ENCODE results near the gene ATG5. TPM values are rescaled to one million over a fixed set of nuclear protein-coding genes. Genes with fewer than 3 reads are reported as not detected.

Gene ATG5
- total RNA-seq, 3 donors from 2014 or later (not counting 1 experiment from before 2014, with no cell fraction given), result 27.5 to 39.0 (median 35.4) TPM

DNA sequence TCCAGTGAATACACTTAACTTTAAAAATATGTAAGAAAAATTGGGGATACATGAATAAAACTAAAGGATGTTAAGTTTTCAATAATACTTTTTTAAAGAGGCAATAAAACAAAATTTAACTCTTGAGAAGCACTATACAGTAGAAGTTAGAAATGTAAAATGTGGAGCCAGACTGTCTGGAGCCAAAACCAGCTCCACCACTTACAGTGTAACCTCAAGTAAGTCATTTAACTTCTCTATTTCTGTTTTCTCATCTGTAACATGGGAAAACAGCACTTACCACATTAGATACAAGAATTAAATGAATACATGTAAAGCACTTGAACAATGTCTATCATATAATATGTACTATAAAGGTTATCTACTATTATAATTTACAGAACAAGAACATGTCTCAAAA, 6.7 kb downstream of the ATG5 start:
- peaks cover 14% of the 10 kb centered on the region for H3K36me3 ChIP-seq (ENCODE audit: control insufficient read depth, insufficient read depth, low read length)
- ATAC-seq, result no peak
- H3K4me1 Mint-ChIP-seq, result peaks cover 55 to 59% of the 10 kb centered on the region in 2 donors
- H3K4me3 ChIP-seq (ENCODE audit: low read length), result no peak overlapping the region
- peaks cover 2% of the 10 kb centered on the region for H3K4me1 ChIP-seq (ENCODE audit: control insufficient read depth, insufficient read depth, low read length)
- no peak overlapping the region for H3K27ac Mint-ChIP-seq
- H3K4me3 Mint-ChIP-seq, result no peak overlapping the region
- TF ChIP-seq, protein P1, sequence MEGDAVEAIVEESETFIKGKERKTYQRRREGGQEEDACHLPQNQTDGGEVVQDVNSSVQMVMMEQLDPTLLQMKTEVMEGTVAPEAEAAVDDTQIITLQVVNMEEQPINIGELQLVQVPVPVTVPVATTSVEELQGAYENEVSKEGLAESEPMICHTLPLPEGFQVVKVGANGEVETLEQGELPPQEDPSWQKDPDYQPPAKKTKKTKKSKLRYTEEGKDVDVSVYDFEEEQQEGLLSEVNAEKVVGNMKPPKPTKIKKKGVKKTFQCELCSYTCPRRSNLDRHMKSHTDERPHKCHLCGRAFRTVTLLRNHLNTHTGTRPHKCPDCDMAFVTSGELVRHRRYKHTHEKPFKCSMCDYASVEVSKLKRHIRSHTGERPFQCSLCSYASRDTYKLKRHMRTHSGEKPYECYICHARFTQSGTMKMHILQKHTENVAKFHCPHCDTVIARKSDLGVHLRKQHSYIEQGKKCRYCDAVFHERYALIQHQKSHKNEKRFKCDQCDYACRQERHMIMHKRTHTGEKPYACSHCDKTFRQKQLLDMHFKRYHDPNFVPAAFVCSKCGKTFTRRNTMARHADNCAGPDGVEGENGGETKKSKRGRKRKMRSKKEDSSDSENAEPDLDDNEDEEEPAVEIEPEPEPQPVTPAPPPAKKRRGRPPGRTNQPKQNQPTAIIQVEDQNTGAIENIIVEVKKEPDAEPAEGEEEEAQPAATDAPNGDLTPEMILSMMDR (IDR thresholded peaks at IDR 0.05), result no peak
- H3K9me3 Mint-ChIP-seq, result no peaks in the 10 kb centered on the region
- no peaks in the 10 kb centered on the region for H3K9me3 ChIP-seq (ENCODE audit: control insufficient read depth, insufficient read depth, low read length)
- no peak for DNase-seq
- H3K27me3 ChIP-seq (ENCODE audit: control insufficient read depth, insufficient read depth, low read length), result no peaks in the 10 kb centered on the region
- intact Hi-C loops (cut with micrococcal nuclease), result no loop called here
- no peaks in the 10 kb centered on the region for H3K36me3 Mint-ChIP-seq
- H3K27ac ChIP-seq (ENCODE audit: low read length), result no peak overlapping the region
- H3K27me3 Mint-ChIP-seq (ENCODE audit: low read depth in 2 of 2), result no peaks in the 10 kb centered on the region

DNA sequence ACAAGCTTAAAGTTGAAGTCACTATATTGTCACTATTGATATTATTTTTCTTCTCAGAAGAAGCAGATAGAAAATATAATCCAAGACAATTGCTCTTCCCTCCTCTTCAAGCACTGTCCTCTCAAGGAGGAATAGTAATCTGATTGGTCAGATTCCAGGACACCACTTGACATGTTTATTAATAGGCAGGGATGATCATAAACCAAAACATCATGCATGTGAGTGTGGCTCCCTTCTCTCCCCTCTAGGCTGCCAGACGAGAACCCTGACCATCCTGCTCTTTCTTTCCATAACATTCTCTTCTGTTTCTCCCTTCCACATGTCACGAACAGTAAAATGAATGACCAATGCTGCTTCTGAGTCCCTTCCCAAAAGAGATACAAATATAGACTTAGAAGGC, 7.5 kb downstream of the ATG5 start:
- Histone ChIP-seq H3K4me3 (ENCODE audit: low read length) (no peak overlapping the region), H3K4me1 (ENCODE audit: control insufficient read depth, insufficient read depth, low read length) (peaks cover 2% of the 10 kb centered on the region), H3K9me3 (ENCODE audit: control insufficient read depth, insufficient read depth, low read length) (no peaks in the 10 kb centered on the region), H3K27ac (ENCODE audit: low read length) (no peak overlapping the region), H3K27me3 (ENCODE audit: control insufficient read depth, insufficient read depth, low read length) (no peaks in the 10 kb centered on the region), H3K36me3 (ENCODE audit: control insufficient read depth, insufficient read depth, low read length) (peaks cover 16% of the 10 kb centered on the region)
- DNase-seq (no peak), ATAC-seq (no peak)
- H3K4me3 Mint-ChIP-seq, result no peak overlapping the region
- no peaks in the 10 kb centered on the region for H3K27me3 Mint-ChIP-seq (ENCODE audit: low read depth in 2 of 2)
- H3K27ac Mint-ChIP-seq, result no peak overlapping the region
- TF ChIP-seq, protein P1 (IDR thresholded peaks at IDR 0.05), result no peak
- H3K36me3 Mint-ChIP-seq, result no peaks in the 10 kb centered on the region
- intact Hi-C loops (cut with micrococcal nuclease), result no loop called here
- H3K9me3 Mint-ChIP-seq, result no peaks in the 10 kb centered on the region
- WGBS (ENCODE audit: insufficient coverage), result 91% methylated on average over 2 of the region's 2 CpGs
- H3K4me1 Mint-ChIP-seq, result peaks cover 54 to 56% of the 10 kb centered on the region in 2 donors

DNA sequence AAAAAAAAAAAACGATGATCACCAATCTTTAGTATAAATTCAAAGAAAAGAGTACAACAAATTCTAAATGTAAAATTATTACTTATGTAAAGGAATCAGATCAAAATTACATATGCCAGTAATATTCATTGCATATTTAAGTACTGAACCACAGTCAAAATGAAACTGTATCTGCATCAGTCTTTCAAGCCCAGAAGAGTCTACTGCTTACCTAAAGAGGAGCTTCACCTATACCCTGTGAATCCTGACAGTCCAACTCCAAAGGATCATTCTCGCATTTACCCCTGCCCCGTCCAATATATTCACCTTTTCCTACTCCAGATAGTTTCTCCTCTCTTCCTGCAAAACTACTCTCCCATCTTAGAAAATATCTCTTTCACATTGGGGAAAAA, 9.2 kb downstream of the ATG5 start:
- H3K4me3 Mint-ChIP-seq, result no peak overlapping the region
- peaks cover 4% of the 10 kb centered on the region for H3K4me1 ChIP-seq (ENCODE audit: control insufficient read depth, insufficient read depth, low read length)
- intact Hi-C loops (cut with micrococcal nuclease), result no loop called here
- no peak overlapping the region for H3K27ac ChIP-seq (ENCODE audit: low read length)
- H3K36me3 ChIP-seq (ENCODE audit: control insufficient read depth, insufficient read depth, low read length), result peaks cover 19% of the 10 kb centered on the region
- H3K9me3 ChIP-seq (ENCODE audit: control insufficient read depth, insufficient read depth, low read length), result no peaks in the 10 kb centered on the region
- WGBS (ENCODE audit: insufficient coverage), result 97% methylated on average over 2 of the region's 3 CpGs
- no peaks in the 10 kb centered on the region for H3K9me3 Mint-ChIP-seq
- DNase-seq, result no peak
- no peaks in the 10 kb centered on the region for H3K27me3 Mint-ChIP-seq (ENCODE audit: low read depth in 2 of 2)
- no peak overlapping the region for H3K4me3 ChIP-seq (ENCODE audit: low read length)
- H3K4me1 Mint-ChIP-seq, result peaks cover 54 to 55% of the 10 kb centered on the region in 2 donors
- TF ChIP-seq, protein P1 (IDR thresholded peaks at IDR 0.05), result no peak
- no peak for ATAC-seq
- peak overlapping the region in 1 of 2 donors; percentile 2 for H3K27ac Mint-ChIP-seq
- H3K36me3 Mint-ChIP-seq, result no peaks in the 10 kb centered on the region
- H3K27me3 ChIP-seq (ENCODE audit: control insufficient read depth, insufficient read depth, low read length), result no peaks in the 10 kb centered on the region

DNA sequence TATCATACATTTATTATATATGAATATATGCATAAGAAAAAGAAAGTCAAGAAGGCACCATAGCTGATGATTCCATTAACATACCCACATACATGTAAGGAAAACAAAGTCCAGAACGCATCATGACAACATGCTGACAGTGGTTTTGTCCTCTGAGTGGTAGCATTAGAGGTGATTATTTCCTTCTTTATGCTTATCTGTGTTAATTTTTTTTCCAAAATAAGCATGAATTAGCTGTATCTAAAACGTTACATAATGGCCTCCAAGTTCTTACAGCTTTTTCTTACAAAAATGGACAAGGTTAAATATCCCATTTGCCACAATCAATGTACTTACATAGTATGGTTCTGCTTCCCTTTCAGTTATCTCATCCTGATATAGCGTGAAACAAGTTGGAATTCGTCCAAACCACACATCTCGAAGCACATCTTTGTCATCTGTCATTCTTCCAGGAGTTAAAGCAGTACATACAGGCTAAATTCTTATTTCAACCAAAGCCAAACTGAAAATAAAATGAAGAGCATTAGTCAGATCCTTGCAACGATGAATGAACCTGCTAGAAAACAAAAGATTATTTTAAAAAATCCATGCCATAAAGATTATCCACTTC, 9.7 kb downstream of the ATG5 start:
- no peaks in the 10 kb centered on the region for H3K9me3 ChIP-seq (ENCODE audit: control insufficient read depth, insufficient read depth, low read length)
- TF ChIP-seq, protein P1 (IDR thresholded peaks at IDR 0.05), result no peak
- peaks cover 55 to 57% of the 10 kb centered on the region in 2 donors for H3K4me1 Mint-ChIP-seq
- H3K36me3 ChIP-seq (ENCODE audit: control insufficient read depth, insufficient read depth, low read length), result peaks cover 19% of the 10 kb centered on the region
- no peaks in the 10 kb centered on the region for H3K36me3 Mint-ChIP-seq
- WGBS (ENCODE audit: insufficient coverage), result 51% methylated on average over 5 of the region's 6 CpGs
- ATAC-seq (no peak), DNase-seq (peak in 1 of 2 donors; percentile 24)
- no peak overlapping the region for H3K4me3 ChIP-seq (ENCODE audit: low read length)
- H3K27me3 ChIP-seq (ENCODE audit: control insufficient read depth, insufficient read depth, low read length), result no peaks in the 10 kb centered on the region
- no peak overlapping the region for H3K27ac Mint-ChIP-seq
- H3K27ac ChIP-seq (ENCODE audit: low read length), result no peak overlapping the region
- H3K9me3 Mint-ChIP-seq, result no peaks in the 10 kb centered on the region
- H3K4me3 Mint-ChIP-seq, result no peak overlapping the region
- H3K4me1 ChIP-seq (ENCODE audit: control insufficient read depth, insufficient read depth, low read length), result peaks cover 4% of the 10 kb centered on the region
- no peaks in the 10 kb centered on the region for H3K27me3 Mint-ChIP-seq (ENCODE audit: low read depth in 2 of 2)
- intact Hi-C loops (cut with micrococcal nuclease), result no loop called here
